AG10803 (cell line): ENCODE measurements around the gene ZNF32.
A peak's percentile ranks its signal among the peaks of the same experiment; 100 is the strongest.

Source experiments
- DNase-seq: peaks from one replicate; pipeline ENCODE4 v3.0.0; 2010; ENCODE audit warnings: low read depth
- H3K4me3 ChIP-seq: 2 replicates; pipeline ENCODE4 v1.5.1; 2011; ENCODE audit warnings: mild to moderate bottlenecking, low read length, control low read depth
- CTCF ChIP-seq: conservative IDR thresholded peaks from 2 replicates; pipeline ENCODE4 v1.5.1; 2011; ENCODE audit warnings: mild to moderate bottlenecking, low read length, control low read depth, inconsistent platforms

Gene ZNF32

GRCh38 chr10:43655311-43655710 lies 6.6 kb upstream of the ZNF32 start:
- no peak for DNase-seq
- H3K4me3 ChIP-seq = no peak overlapping the region
- no peak for TF ChIP-seq CTCF

- no peak for TF ChIP-seq CTCF
- H3K4me3 ChIP-seq = no peak overlapping the region
- peak; percentile 57 for DNase-seq
These were observed 5.1 kb upstream of the ZNF32 start for GRCh38 chr10:43653746-43654145.

GRCh38 chr10:43649185-43649523 lies 473 bp upstream of the ZNF32 start:
- no peak for TF ChIP-seq CTCF
- H3K4me3 ChIP-seq = peak overlapping the region; percentile 74
- DNase-seq = no peak

GRCh38 chr10:43648095-43648397 lies 635 bp downstream of the ZNF32 start:
- no peak for TF ChIP-seq CTCF
- DNase-seq = no peak
- H3K4me3 ChIP-seq = peak overlapping the region; percentile 74

DNA sequence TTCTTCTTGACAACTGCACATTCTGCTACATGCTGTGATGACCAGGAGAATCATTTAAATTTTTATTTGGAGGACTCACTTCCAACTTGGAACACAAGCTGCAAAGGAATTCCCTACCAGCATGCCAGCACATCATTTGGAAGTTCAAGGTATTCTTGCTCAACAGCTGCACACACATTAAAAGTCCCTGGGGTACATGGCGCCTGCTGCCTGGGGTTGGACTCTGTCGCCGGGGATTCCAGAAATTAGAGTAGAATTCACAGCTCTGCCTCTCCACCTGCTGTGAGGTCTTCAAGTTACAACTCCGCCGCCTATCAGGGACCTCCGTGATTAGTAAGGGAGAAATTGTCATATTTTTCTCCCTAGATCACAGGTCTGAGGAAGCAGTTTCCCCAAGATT lies 1.1 kb downstream of the ZNF32 start:
- peak; percentile 14 for DNase-seq
- TF ChIP-seq CTCF = no peak
- no peak overlapping the region for H3K4me3 ChIP-seq

- no peak for DNase-seq
- H3K4me3 ChIP-seq = no peak overlapping the region
- TF ChIP-seq CTCF = no peak
These were observed 2.8 kb downstream of the ZNF32 start for GRCh38 chr10:43645866-43646265.

- no peak overlapping the region for H3K4me3 ChIP-seq
- DNase-seq = peak; percentile 12
- TF ChIP-seq CTCF = no peak
These were observed 4.4 kb downstream of the ZNF32 start for GRCh38 chr10:43644252-43644651.
